GM18517 (cell line): ENCODE measurements around the gene TXNRD3.

Experiments used
- ATAC-seq: cut with Tn5 transposase; IDR thresholded peaks from one replicate; pipeline ENCODE4 v1.9.1; 2021; ENCODE audit warnings: mild to moderate bottlenecking, moderate library complexity; ENCODE audit not compliant: unreplicated experiment

Gene TXNRD3

GRCh38 chr3:126654571-126655383 lies at the start of gene TXNRD3:
TXNRD3 (minus strand) TSS chr3:126655124.
- no peak for ATAC-seq

GRCh38 chr3:126703512-126704493 lies 48.9 kb upstream of the TXNRD3 start, which contains the start of gene CHCHD6:
CHCHD6 (plus strand) TSS chr3:126704240; CDS start chr3:126704313, 73 bp downstream.
- ATAC-seq: peak; percentile 91

GRCh38 chr3:126699011-126699410 lies 44.1 kb upstream of the TXNRD3 start:
- ATAC-seq: no peak

- ATAC-seq: no peak
These were observed 41.9 kb upstream of the TXNRD3 start for GRCh38 chr3:126696701-126697267.

- ATAC-seq: no peak
These were observed 39.0 kb upstream of the TXNRD3 start for GRCh38 chr3:126693921-126694320.

- ATAC-seq: no peak
These were observed 37.9 kb upstream of the TXNRD3 start for GRCh38 chr3:126692858-126693257.

GRCh38 chr3:126691765-126692164 lies 36.8 kb upstream of the TXNRD3 start:
- ATAC-seq: no peak

- no peak for ATAC-seq
These were observed 30.6 kb upstream of the TXNRD3 start for GRCh38 chr3:126685493-126685892.

GRCh38 chr3:126685021-126685420 lies 30.1 kb upstream of the TXNRD3 start:
- ATAC-seq: no peak

- ATAC-seq: no peak
These were observed 29.4 kb upstream of the TXNRD3 start for GRCh38 chr3:126684218-126684751.

GRCh38 chr3:126683069-126683468 lies 28.1 kb upstream of the TXNRD3 start:
- ATAC-seq: no peak

- ATAC-seq: no peak
These were observed 27.1 kb upstream of the TXNRD3 start for GRCh38 chr3:126682009-126682408.

GRCh38 chr3:126680667-126681055 lies 25.7 kb upstream of the TXNRD3 start:
- no peak for ATAC-seq

- no peak for ATAC-seq
These were observed 25.1 kb upstream of the TXNRD3 start for GRCh38 chr3:126679831-126680666.

GRCh38 chr3:126679318-126679751 lies 24.4 kb upstream of the TXNRD3 start:
- ATAC-seq: no peak

GRCh38 chr3:126678693-126679317 lies 23.9 kb upstream of the TXNRD3 start:
- ATAC-seq: no peak

GRCh38 chr3:126677862-126678503 lies 23.1 kb upstream of the TXNRD3 start:
- no peak for ATAC-seq

- ATAC-seq: no peak
These were observed 22.2 kb upstream of the TXNRD3 start for GRCh38 chr3:126676919-126677705.
